Hepatocyte (in vitro differentiated cells): Measurements from ENCODE around the gene SH3PXD2A.

ENCODE experiments used
- EZH2 ChIP-seq: fragments of 200-600 bp; sonication (generic); IDR thresholded peaks from 2 replicates; pipeline ENCODE4 v1.6.1; 2016; ENCODE audit warnings: antibody characterized with exemption, mild to moderate bottlenecking, borderline replicate concordance
- TF ChIP-seq, protein P1 (sequence below): fragments of 200-600 bp; sonication (generic); IDR thresholded peaks from 2 replicates; pipeline ENCODE4 v1.5.1; 2016; ENCODE audit warnings: antibody characterized with exemption, mild to moderate bottlenecking; ENCODE audit not compliant: poor library complexity

DNA sequence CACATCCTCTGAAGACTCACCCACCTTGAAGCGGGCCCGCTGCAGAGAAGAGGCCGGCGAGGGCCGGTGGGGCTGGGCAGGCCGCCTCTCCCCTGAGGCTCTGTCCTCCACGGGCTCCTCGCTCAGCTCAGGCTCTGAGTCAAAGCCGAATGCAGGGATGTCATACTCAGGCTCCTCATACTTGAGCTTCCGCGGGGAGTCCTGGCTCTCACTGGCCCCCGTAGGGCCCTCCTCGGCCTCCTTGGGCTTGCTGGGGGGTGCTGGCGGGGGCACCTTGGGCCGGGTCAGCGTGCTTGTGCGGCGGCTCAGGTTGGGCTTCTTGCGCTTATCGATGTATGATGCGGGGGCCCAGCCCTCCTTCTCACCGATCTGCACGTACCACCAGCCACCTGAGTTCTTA, 252.0 kb downstream of the SH3PXD2A start:
- TF ChIP-seq, protein P1, sequence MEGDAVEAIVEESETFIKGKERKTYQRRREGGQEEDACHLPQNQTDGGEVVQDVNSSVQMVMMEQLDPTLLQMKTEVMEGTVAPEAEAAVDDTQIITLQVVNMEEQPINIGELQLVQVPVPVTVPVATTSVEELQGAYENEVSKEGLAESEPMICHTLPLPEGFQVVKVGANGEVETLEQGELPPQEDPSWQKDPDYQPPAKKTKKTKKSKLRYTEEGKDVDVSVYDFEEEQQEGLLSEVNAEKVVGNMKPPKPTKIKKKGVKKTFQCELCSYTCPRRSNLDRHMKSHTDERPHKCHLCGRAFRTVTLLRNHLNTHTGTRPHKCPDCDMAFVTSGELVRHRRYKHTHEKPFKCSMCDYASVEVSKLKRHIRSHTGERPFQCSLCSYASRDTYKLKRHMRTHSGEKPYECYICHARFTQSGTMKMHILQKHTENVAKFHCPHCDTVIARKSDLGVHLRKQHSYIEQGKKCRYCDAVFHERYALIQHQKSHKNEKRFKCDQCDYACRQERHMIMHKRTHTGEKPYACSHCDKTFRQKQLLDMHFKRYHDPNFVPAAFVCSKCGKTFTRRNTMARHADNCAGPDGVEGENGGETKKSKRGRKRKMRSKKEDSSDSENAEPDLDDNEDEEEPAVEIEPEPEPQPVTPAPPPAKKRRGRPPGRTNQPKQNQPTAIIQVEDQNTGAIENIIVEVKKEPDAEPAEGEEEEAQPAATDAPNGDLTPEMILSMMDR, result no peak
- TF ChIP-seq EZH2, result no peak
